Measurements from ENCODE around the gene CPNE4. TPM values are rescaled to one million over a fixed set of nuclear protein-coding genes. Genes with fewer than 3 reads are reported as not detected.

CPNE4 gene
- total and polyA plus RNA-seq, 9 of the 15 experiments (the other 6 are each of a cell fraction or from before 2014, with no cell fraction given), result not detected

- intact Hi-C loops (cut with micrococcal nuclease), result no loop called here
- H3K4me1 ChIP-seq (replicated peaks in 1 of 2; ENCODE audit: control insufficient read depth in 2 of 2, insufficient read depth in 2 of 2, low read length in 2 of 2), result no peaks in the 10 kb centered on the region
- H2AFZ ChIP-seq (ENCODE audit: low read depth, low read length), result no peak overlapping the region
- no peaks in the 10 kb centered on the region for H3K9me1 ChIP-seq (ENCODE audit: control insufficient read depth, insufficient read depth, low read length)
- 0% methylated on average over 3 of the region's 3 CpGs for WGBS (ENCODE audit: insufficient coverage, low coverage, missing lambda C conversion rate)
- H3K4me3 ChIP-seq, result no peak overlapping the region
- H3K4me2 ChIP-seq (ENCODE audit: insufficient read depth, low read length), result no peak overlapping the region
- H3K27me3 ChIP-seq (ENCODE audit: control insufficient read depth in 2 of 2, insufficient read depth in 2 of 2, low read length in 2 of 2), result no peaks in the 10 kb centered on the region
- no peak overlapping the region for H3K27ac ChIP-seq (ENCODE audit: extremely low read depth, low read depth, low read length)
- FAIRE-seq (peak; percentile 85), ATAC-seq (0 out of 3 replicates have a peak, but pooled peaks have one; percentile 56), DNase-seq (ENCODE audit: extremely low read depth in 1 of 4, low spot score in 3 of 4) (peak; percentile 14 to 23 (median 16))
- no peak overlapping the region for H3K9ac ChIP-seq (ENCODE audit: insufficient read depth in 1 of 2, low read depth in 2 of 2, low read length in 2 of 2)
- H3K9me3 ChIP-seq (replicated peaks; ENCODE audit: control insufficient read depth, insufficient read depth, low read depth, low read length), result no peaks in the 10 kb centered on the region
- in situ Hi-C loops (cut with MboI), result loop anchor here (25.0 kb wide), 1 partner anchor 969 kb away; the partner anchor contains the start of genes ASTE1 and NEK11
- H3K36me3 ChIP-seq (ENCODE audit: control insufficient read depth, insufficient read depth, low read length), result no peaks in the 10 kb centered on the region
- CTCF ChIA-PET (ENCODE audit: low intra/inter-chr PET ratio), result interaction anchor here (0.6 kb wide), 1 partner anchor 293 kb away, joined by 3 read pairs; no protein-coding TSS in a partner anchor
- POLR2A ChIA-PET, result no interaction called here
- H4K20me1 ChIP-seq (replicated peaks; ENCODE audit: control insufficient read depth, insufficient read depth, low read length), result no peaks in the 10 kb centered on the region
- H3K79me2 ChIP-seq (ENCODE audit: control insufficient read depth, insufficient read depth, low read length), result no peaks in the 10 kb centered on the region
- BruUV-seq (replicated peaks), result no TSS peak
- no peak for TF ChIP-seq TBP (optimal IDR thresholded peaks at IDR 0.05; ENCODE audit: low read depth, low read length)
- no peak for TF ChIP-seq PML (IDR thresholded peaks at IDR 0.05; ENCODE audit: low read length)
- no peak for TF ChIP-seq KLF10 (CRISPR knock-in tag; IDR thresholded peaks at IDR 0.05)
- peak; percentile 74 for TF ChIP-seq CREM (IDR thresholded peaks at IDR 0.05; ENCODE audit: low read depth)
- TF ChIP-seq PHF8 (IDR thresholded peaks at IDR 0.05; ENCODE audit: borderline replicate concordance, low read length), result no peak
- TF ChIP-seq ZBTB9 (CRISPR knock-in tag; IDR thresholded peaks at IDR 0.05), result no peak
- TF ChIP-seq CTBP1 (IDR thresholded peaks at IDR 0.05; ENCODE audit: borderline replicate concordance), result no peak
- no peak for TF ChIP-seq PHTF2 (CRISPR knock-in tag; IDR thresholded peaks at IDR 0.05)
- no peak for TF ChIP-seq MAFK (IDR thresholded peaks at IDR 0.05; ENCODE audit: low read length)
- no peak for TF ChIP-seq HNRNPH1 (optimal IDR thresholded peaks at IDR 0.05; ENCODE audit: low read depth, low read length)
- TF ChIP-seq ZNF583 (CRISPR knock-in tag; IDR thresholded peaks at IDR 0.05), result no peak
- TF ChIP-seq SNRNP70 (optimal IDR thresholded peaks at IDR 0.05; ENCODE audit: low read depth, low read length), result no peak
- no peak for TF ChIP-seq FOXJ3 (CRISPR knock-in tag; IDR thresholded peaks at IDR 0.05)
- peak; percentile 37 to 59 (median 50) for TF ChIP-seq CTCF (IDR thresholded peaks at IDR 0.05 in 2 of 3, conservative IDR thresholded peaks at IDR 0.05 in 1 of 3; ENCODE audit: insufficient read depth in 2 of 3, low read depth in 1 of 3, low read length in 3 of 3)
- no peak for TF ChIP-seq ZNF24 (IDR thresholded peaks at IDR 0.05)
- no peak for TF ChIP-seq MAFG (tag; conservative IDR thresholded peaks at IDR 0.05)
- no peak for TF ChIP-seq HES1 (IDR thresholded peaks at IDR 0.05; ENCODE audit: low read depth)
- TF ChIP-seq ETV1 (tag; conservative IDR thresholded peaks at IDR 0.05; ENCODE audit: low read depth), result no peak
- no peak for TF ChIP-seq LEF1 (IDR thresholded peaks at IDR 0.05)
- TF ChIP-seq TFAP4 (CRISPR knock-in tag; IDR thresholded peaks at IDR 0.05; ENCODE audit: borderline replicate concordance), result no peak
- no peak for TF ChIP-seq ZNF696 (CRISPR knock-in tag; conservative IDR thresholded peaks at IDR 0.05)
These were observed 28.1 kb downstream of the CPNE4 start for GRCh38 chr3:132006605-132007204.

All from K562 (cell line).